Neuronal stem cell (in vitro differentiated cells): ENCODE data around the gene TBC1D22A.
A peak's percentile ranks its signal among the peaks of the same experiment; 100 is the strongest.

Source experiments
- DNase-seq: peaks from one replicate; pipeline ENCODE4 v3.0.0-alpha.2; 2013; ENCODE audit warnings: low spot score
- H2AFZ ChIP-seq: one replicate; pipeline ENCODE4 v1.6.1; 2013; ENCODE audit warnings: mild to moderate bottlenecking, low read length, inconsistent platforms
- H2AK5ac ChIP-seq: 2 replicates; pipeline ENCODE4 v1.6.1; 2013; ENCODE audit warnings: low read depth, mild to moderate bottlenecking, inconsistent platforms, low read length, moderate library complexity, mixed read lengths
- H2BK120ac ChIP-seq: 2 replicates; pipeline ENCODE4 v1.6.1; 2013; ENCODE audit warnings: low read depth, mild to moderate bottlenecking, inconsistent platforms, low read length, moderate library complexity, mixed read lengths
- H2BK12ac ChIP-seq: one replicate; pipeline ENCODE4 v1.6.1; 2013; ENCODE audit warnings: low read length, inconsistent platforms
- H2BK15ac ChIP-seq: 2 replicates; pipeline ENCODE4 v1.6.1; 2013; ENCODE audit warnings: mild to moderate bottlenecking, low read length, inconsistent platforms, mixed read lengths
- H2BK5ac ChIP-seq: one replicate; pipeline ENCODE4 v1.6.1; 2013; ENCODE audit warnings: inconsistent platforms, mild to moderate bottlenecking, low read length, moderate library complexity
- H3K14ac ChIP-seq: one replicate; pipeline ENCODE4 v1.6.1; 2013; ENCODE audit warnings: low read length, inconsistent platforms
- H3K18ac ChIP-seq: 2 replicates; pipeline ENCODE4 v1.6.1; 2013; ENCODE audit warnings: low read length, inconsistent platforms
- H3K23ac ChIP-seq: 2 replicates; pipeline ENCODE4 v1.6.1; 2013; ENCODE audit warnings: low read depth, mild to moderate bottlenecking, mixed read lengths, low read length, inconsistent platforms; ENCODE audit not compliant: poor library complexity
- H3K27ac ChIP-seq: replicated peaks from 3 replicates; pipeline ENCODE4 v1.5.1; 2013; ENCODE audit warnings: low read length, inconsistent platforms
- H3K27me3 ChIP-seq, 3 experiments: 2 replicates each; pipeline ENCODE4 v1.6.1; 2013; ENCODE audit warnings: low read length in 3 of 3, mild to moderate bottlenecking in 2 of 3, inconsistent platforms in 1 of 3, low read depth in 1 of 3, mixed read lengths in 1 of 3, moderate library complexity in 1 of 3; ENCODE audit not compliant: control insufficient read depth in 3 of 3, insufficient read depth in 3 of 3
- H3K36me3 ChIP-seq, 2 donors: replicated peaks in 1 of 2; 2 replicates each; pipeline ENCODE4 v1.6.1; 2013; ENCODE audit warnings: low read length in 2 of 2; ENCODE audit not compliant: control insufficient read depth in 2 of 2, insufficient read depth in 2 of 2
- H3K4ac ChIP-seq: 2 replicates; pipeline ENCODE4 v1.6.1; 2013; ENCODE audit warnings: inconsistent platforms, mild to moderate bottlenecking, low read length, moderate library complexity
- H3K4me1 ChIP-seq, 2 donors: 1 replicate in 1 of 2; 2 replicates in 1 of 2; pipeline ENCODE4 v1.6.1; 2013; ENCODE audit warnings: low read length in 2 of 2, low read depth in 1 of 2; ENCODE audit not compliant: control insufficient read depth in 2 of 2, insufficient read depth in 1 of 2
- H3K4me2 ChIP-seq: one replicate; pipeline ENCODE4 v1.6.1; 2013; ENCODE audit warnings: mild to moderate bottlenecking, low read length, inconsistent platforms; ENCODE audit not compliant: insufficient read depth, poor library complexity, severe bottlenecking
- H3K4me3 ChIP-seq, 2 donors: 2 replicates each; pipeline ENCODE4 v1.5.1; 2013; ENCODE audit warnings: low read length in 2 of 2, mild to moderate bottlenecking in 2 of 2, inconsistent platforms in 1 of 2, moderate library complexity in 1 of 2
- H3K79me1 ChIP-seq: one replicate; pipeline ENCODE4 v1.6.1; 2013; ENCODE audit warnings: low read depth, mild to moderate bottlenecking, inconsistent platforms, low read length, moderate library complexity
- H3K9ac ChIP-seq: one replicate; pipeline ENCODE4 v1.6.1; 2013; ENCODE audit warnings: mild to moderate bottlenecking, low read depth, low read length, inconsistent platforms; ENCODE audit not compliant: poor library complexity
- H3K9me3 ChIP-seq, 2 donors: replicated peaks in 1 of 2; 2 replicates each; pipeline versions ENCODE3 to v1.6.1; 2013; ENCODE audit warnings: low read length in 2 of 2, mild to moderate bottlenecking in 2 of 2, inconsistent platforms in 1 of 2, low read depth in 1 of 2, mixed read lengths in 1 of 2, moderate library complexity in 1 of 2; ENCODE audit not compliant: control insufficient read depth in 2 of 2, insufficient read depth in 1 of 2
- H4K8ac ChIP-seq: one replicate; pipeline ENCODE4 v1.6.1; 2013; ENCODE audit warnings: low read depth, mild to moderate bottlenecking, inconsistent platforms, low read length, moderate library complexity
- H4K91ac ChIP-seq: one replicate; pipeline ENCODE4 v1.6.1; 2013; ENCODE audit warnings: low read length, low read depth, mild to moderate bottlenecking, inconsistent platforms; ENCODE audit not compliant: poor library complexity
- WGBS, 2 donors: extraction: QIAGEN DNeasy Blood & Tissue Kit; methylation state at CpG; one replicate each; pipeline ENCODE4 v1.1.7; 2013; ENCODE audit warnings: missing lambda C conversion rate in 2 of 2, mixed read lengths in 1 of 2; ENCODE audit not compliant: insufficient read length in 2 of 2, insufficient replicate concordance in 1 of 2; ENCODE audit errors: extremely low coverage in 2 of 2; 5-methylcytosine and 5-hydroxymethylcytosine counted together

The TBC1D22A gene

GRCh38 chr22:47089796-47090460, 327.5 kb downstream of the TBC1D22A start:
- no peak overlapping the region for H3K27ac ChIP-seq
- peak overlapping the region; percentile 24 for H3K18ac ChIP-seq
- H2BK5ac ChIP-seq: no peak overlapping the region
- no peak overlapping the region for H3K4me2 ChIP-seq
- peak overlapping the region in 1 of 2 donors; percentile 69 for H3K4me3 ChIP-seq
- no peak for DNase-seq
- H2AK5ac ChIP-seq: no peak overlapping the region
- H2AFZ ChIP-seq: no peak overlapping the region
- no peak overlapping the region for H3K23ac ChIP-seq
- peaks cover 0 to 2% of the 10 kb centered on the region in 2 donors for H3K36me3 ChIP-seq
- H3K14ac ChIP-seq: no peak overlapping the region
- no peak overlapping the region for H3K9ac ChIP-seq
- no peaks in the 10 kb centered on the region for H3K79me1 ChIP-seq
- no peak overlapping the region for H4K8ac ChIP-seq
- H3K9me3 ChIP-seq: peaks cover 4 to 15% of the 10 kb centered on the region in 2 donors
- no peak overlapping the region for H2BK15ac ChIP-seq
- no peak overlapping the region for H3K4ac ChIP-seq
- H2BK12ac ChIP-seq: no peak overlapping the region
- H2BK120ac ChIP-seq: no peak overlapping the region
- H3K27me3 ChIP-seq: no peaks in the 10 kb centered on the region
- peaks cover 14 to 15% of the 10 kb centered on the region in 2 donors for H3K4me1 ChIP-seq
- H4K91ac ChIP-seq: no peak overlapping the region
- WGBS, 2 donors: no CpG with 5 or more reads among the region's 21 CpGs

- Histone ChIP-seq H2AK5ac (no peak overlapping the region), H2BK120ac (no peak overlapping the region), H4K91ac (no peak overlapping the region), H3K4me2 (peak overlapping the region; percentile 79), H3K36me3 (peaks cover 0 to 2% of the 10 kb centered on the region in 2 donors), H3K79me1 (no peaks in the 10 kb centered on the region), H3K23ac (no peak overlapping the region), H2BK15ac (no peak overlapping the region), H3K9ac (peak overlapping the region; percentile 72), H3K4me3 (peak overlapping the region in 1 of 2 donors; percentile 69), H4K8ac (no peak overlapping the region), H3K14ac (no peak overlapping the region), H3K18ac (no peak overlapping the region), H3K9me3 (peaks cover 4 to 15% of the 10 kb centered on the region in 2 donors), H2AFZ (no peak overlapping the region), H3K27me3 (no peaks in the 10 kb centered on the region), H2BK12ac (no peak overlapping the region), H2BK5ac (no peak overlapping the region), H3K27ac (no peak overlapping the region), H3K4ac (no peak overlapping the region), H3K4me1 (peaks cover 14 to 15% of the 10 kb centered on the region in 2 donors)
- WGBS, 2 donors: no CpG with 5 or more reads among the region's 29 CpGs
- DNase-seq: peak; percentile 14
Measured at GRCh38 chr22:47090591-47091245, 328.3 kb downstream of the TBC1D22A start.

- H2BK12ac ChIP-seq: no peak overlapping the region
- no peak overlapping the region for H4K91ac ChIP-seq
- no CpG with 5 or more reads among the region's 21 CpGs for WGBS, 2 donors
- H3K14ac ChIP-seq: no peak overlapping the region
- peak overlapping the region; percentile 79 for H3K4me2 ChIP-seq
- no peak overlapping the region for H3K23ac ChIP-seq
- no peak overlapping the region for H2AK5ac ChIP-seq
- H3K4me1 ChIP-seq: peaks cover 14 to 15% of the 10 kb centered on the region in 2 donors
- peaks cover 4 to 15% of the 10 kb centered on the region in 2 donors for H3K9me3 ChIP-seq
- no peak overlapping the region for H2BK15ac ChIP-seq
- no peak overlapping the region for H3K9ac ChIP-seq
- no peak overlapping the region for H2BK5ac ChIP-seq
- no peak overlapping the region for H2BK120ac ChIP-seq
- H3K79me1 ChIP-seq: no peaks in the 10 kb centered on the region
- H3K4ac ChIP-seq: no peak overlapping the region
- H3K4me3 ChIP-seq: peak overlapping the region in 1 of 2 donors; percentile 69
- no peak overlapping the region for H3K18ac ChIP-seq
- H3K36me3 ChIP-seq: peaks cover 0 to 2% of the 10 kb centered on the region in 2 donors
- no peak overlapping the region for H3K27ac ChIP-seq
- H4K8ac ChIP-seq: no peak overlapping the region
- no peak for DNase-seq
- no peaks in the 10 kb centered on the region for H3K27me3 ChIP-seq
- H2AFZ ChIP-seq: no peak overlapping the region
Measured at GRCh38 chr22:47091246-47091651, 328.8 kb downstream of the TBC1D22A start.

- H2BK12ac ChIP-seq: no peak overlapping the region
- H2BK15ac ChIP-seq: no peak overlapping the region
- H3K36me3 ChIP-seq: peaks cover 0 to 2% of the 10 kb centered on the region in 2 donors
- H2BK120ac ChIP-seq: no peak overlapping the region
- no peak overlapping the region for H4K8ac ChIP-seq
- no peaks in the 10 kb centered on the region for H3K27me3 ChIP-seq
- DNase-seq: no peak
- H3K9ac ChIP-seq: peak overlapping the region; percentile 51
- no peak overlapping the region for H4K91ac ChIP-seq
- no peak overlapping the region for H2BK5ac ChIP-seq
- H3K23ac ChIP-seq: no peak overlapping the region
- H3K4ac ChIP-seq: no peak overlapping the region
- H3K4me2 ChIP-seq: no peak overlapping the region
- H3K79me1 ChIP-seq: no peaks in the 10 kb centered on the region
- H3K18ac ChIP-seq: peak overlapping the region; percentile 79
- WGBS, 2 donors: no CpG with 5 or more reads among the region's 16 CpGs
- H3K4me1 ChIP-seq: peaks cover 14 to 15% of the 10 kb centered on the region in 2 donors
- peak overlapping the region; percentile 57 for H3K14ac ChIP-seq
- H3K27ac ChIP-seq: no peak overlapping the region
- H3K4me3 ChIP-seq: no peak overlapping the region
- no peak overlapping the region for H2AK5ac ChIP-seq
- no peak overlapping the region for H2AFZ ChIP-seq
- H3K9me3 ChIP-seq: peaks cover 7 to 15% of the 10 kb centered on the region in 2 donors
Measured at GRCh38 chr22:47091921-47092700, 329.7 kb downstream of the TBC1D22A start.
